Activated CD4-positive, alpha-beta T cell treated with anti-CD3 and anti-CD28 coated beads, Interleukin-2, Interleukin-6, amounts not matched to agents 100 ng/mL and 50 ng/mL, durations not matched to agents 16 hours and 8 hours (primary cell): ENCODE results near the gene ZBP1.

ENCODE experiments used
- DNase-seq: peaks from one replicate; pipeline ENCODE4 v3.0.0-alpha.2; 2020

ZBP1 gene

GRCh38 chr20:57596358-57596757 lies 23.9 kb downstream of the ZBP1 start:
- no peak for DNase-seq

- DNase-seq = no peak
These were observed 24.9 kb downstream of the ZBP1 start for GRCh38 chr20:57595041-57596030.

- peak; percentile 53 for DNase-seq
These were observed 25.9 kb downstream of the ZBP1 start for GRCh38 chr20:57594092-57594951.

- no peak for DNase-seq
These were observed 26.9 kb downstream of the ZBP1 start for GRCh38 chr20:57593134-57593886.

- no peak for DNase-seq
These were observed 27.7 kb downstream of the ZBP1 start for GRCh38 chr20:57592263-57593092.

GRCh38 chr20:57591289-57592229 lies 28.7 kb downstream of the ZBP1 start:
- DNase-seq = no peak

GRCh38 chr20:57590485-57591288 lies 29.5 kb downstream of the ZBP1 start:
- DNase-seq = no peak

- no peak for DNase-seq
These were observed 30.3 kb downstream of the ZBP1 start for GRCh38 chr20:57589728-57590484.

- no peak for DNase-seq
These were observed 31.0 kb downstream of the ZBP1 start for GRCh38 chr20:57589123-57589727.

GRCh38 chr20:57588596-57588995 lies 31.6 kb downstream of the ZBP1 start:
- no peak for DNase-seq

- no peak for DNase-seq
These were observed 32.2 kb downstream of the ZBP1 start for GRCh38 chr20:57587989-57588377.

- DNase-seq = no peak
These were observed 32.8 kb downstream of the ZBP1 start for GRCh38 chr20:57587278-57587988.

GRCh38 chr20:57586943-57587277 lies 33.3 kb downstream of the ZBP1 start:
- DNase-seq = no peak

- no peak for DNase-seq
These were observed 33.8 kb downstream of the ZBP1 start for GRCh38 chr20:57586370-57586793.

GRCh38 chr20:57585466-57586213 lies 34.6 kb downstream of the ZBP1 start:
- no peak for DNase-seq

- no peak for DNase-seq
These were observed 35.3 kb downstream of the ZBP1 start for GRCh38 chr20:57584768-57585461.
